Measurements from ENCODE around the gene CTRL. TPM values are rescaled to one million over a fixed set of nuclear protein-coding genes. Genes with fewer than 3 reads are reported as not detected.

CTRL gene
- polyA plus RNA-seq, 1 donor: 8.0 TPM

- no peak for DNase-seq
Observed at GRCh38 chr16:67963292-67963661, 31.6 kb upstream of the CTRL start.

- DNase-seq: no peak
Observed at GRCh38 chr16:67962135-67962534, 30.5 kb upstream of the CTRL start.

GRCh38 chr16:67961551-67961957, 29.9 kb upstream of the CTRL start:
- DNase-seq: no peak

GRCh38 chr16:67959536-67960329, 28.1 kb upstream of the CTRL start:
- no peak for DNase-seq

GRCh38 chr16:67957622-67958021, 26.0 kb upstream of the CTRL start:
- DNase-seq: no peak

- no peak for DNase-seq
Observed at GRCh38 chr16:67954421-67955196, 22.9 kb upstream of the CTRL start.

GRCh38 chr16:67953641-67954375, 22.1 kb upstream of the CTRL start:
- no peak for DNase-seq

GRCh38 chr16:67951485-67951884, 19.8 kb upstream of the CTRL start:
- DNase-seq: no peak

GRCh38 chr16:67950335-67950843, 18.7 kb upstream of the CTRL start:
- no peak for DNase-seq

GRCh38 chr16:67949645-67950044, 18.0 kb upstream of the CTRL start:
- DNase-seq: no peak

- no peak for DNase-seq
Observed at GRCh38 chr16:67948015-67948414, 16.4 kb upstream of the CTRL start.

- DNase-seq: no peak
Observed at GRCh38 chr16:67946966-67947558, 15.4 kb upstream of the CTRL start.

GRCh38 chr16:67946128-67946569, 14.5 kb upstream of the CTRL start:
- no peak for DNase-seq

GRCh38 chr16:67945392-67945933, 13.8 kb upstream of the CTRL start:
- DNase-seq: no peak

GRCh38 chr16:67944690-67945391, 13.2 kb upstream of the CTRL start:
- DNase-seq: no peak

- no peak for DNase-seq
Observed at GRCh38 chr16:67943619-67944504, 12.2 kb upstream of the CTRL start, which contains the start of gene LCAT. Gene LCAT (minus strand): TSS chr16:67944120. CDS start chr16:67944101, 19 bp downstream.

- no peak for DNase-seq
Observed at GRCh38 chr16:67943256-67943618, 11.6 kb upstream of the CTRL start.

GRCh38 chr16:67942510-67943255, 11.0 kb upstream of the CTRL start:
- DNase-seq: no peak

GRCh38 chr16:67942200-67942509, 10.5 kb upstream of the CTRL start:
- no peak for DNase-seq
